Endothelial cell of umbilical vein (primary cell): ENCODE results near the gene RTN4R. TPM values are rescaled to one million over a fixed set of nuclear protein-coding genes. Genes with fewer than 3 reads are reported as not detected.

ENCODE experiments used
- BruUV-seq: library from RNA; stranded (reverse); fragments of 400-500 nt; replicated peaks from 2 replicates; lab custom pipeline; 2021; lab: Mats Ljungman, UMichigan
- CTCF ChIA-PET: fragments of 300-600, 350-600 bp; sonication (Branson Sonifier 250); formaldehyde crosslinking; loops from one replicate; lab custom pipeline; 2021; ENCODE audit warnings: antibody characterized with exemption, inconsistent platforms; lab: Charles Lee
- POLR2A ChIA-PET: fragments of 300-600, 350-600 bp; sonication (Branson Sonifier 250); formaldehyde crosslinking; loops from one replicate; lab custom pipeline; 2021; ENCODE audit warnings: antibody characterized with exemption, inconsistent platforms; lab: Charles Lee
- DNase-seq: peaks from one replicate; pipeline ENCODE4 v3.0.0-alpha.2; 2011; ENCODE audit warnings: low read depth, low spot score
- FAIRE-seq: peaks from 2 replicates; lab custom pipeline; 2011; peaks lifted over from hg19 to GRCh38; lab: Jason Lieb, UNC
- H2AFZ ChIP-seq: 2 replicates; pipeline ENCODE4 v1.6.0; 2012; ENCODE audit warnings: low read depth, low read length, control low read depth, inconsistent platforms
- H3K27ac ChIP-seq: 2 replicates; pipeline ENCODE4 v1.5.1; 2011; ENCODE audit warnings: low read depth, mild to moderate bottlenecking, control low read depth, low read length, moderate library complexity; ENCODE audit not compliant: insufficient read depth
- H3K27me3 ChIP-seq, 2 experiments: 2 replicates each; pipeline versions ENCODE4 v1.6.0 to v1.6.1; 2011; ENCODE audit warnings: low read length in 2 of 2, mixed read lengths in 1 of 2; ENCODE audit not compliant: control insufficient read depth in 2 of 2, insufficient read depth in 2 of 2
- H3K36me3 ChIP-seq, 2 experiments: 2 replicates in 1 of 2; 3 replicates in 1 of 2; pipeline ENCODE4 v1.5.1; 2011; ENCODE audit warnings: low read length in 2 of 2, mild to moderate bottlenecking in 1 of 2, moderate library complexity in 1 of 2; ENCODE audit not compliant: control insufficient read depth in 2 of 2, insufficient read depth in 2 of 2; ENCODE audit errors: extremely low read depth in 1 of 2
- H3K4me1 ChIP-seq: 3 replicates; pipeline ENCODE4 v1.5.1; 2011; ENCODE audit warnings: mild to moderate bottlenecking, low read length; ENCODE audit not compliant: control insufficient read depth, insufficient read depth; ENCODE audit errors: extremely low read depth
- H3K4me2 ChIP-seq: 2 replicates; pipeline ENCODE4 v1.6.1; 2011; ENCODE audit warnings: low read length, control low read depth, mixed read lengths; ENCODE audit not compliant: insufficient read depth
- H3K4me3 ChIP-seq, 3 experiments: fragments of 200-600 bp in 1 of 3; sonication (generic), shearing (Covaris generic) in 1 of 3; replicated peaks in 1 of 3; 2 replicates each; pipeline ENCODE4 v1.5.1; 2011 to 2016; ENCODE audit warnings: control low read depth in 3 of 3, low read length in 3 of 3, mild to moderate bottlenecking in 2 of 3, inconsistent platforms in 1 of 3, low read depth in 1 of 3, moderate library complexity in 1 of 3; ENCODE audit not compliant: insufficient read depth in 1 of 3
- H3K79me2 ChIP-seq: 2 replicates; pipeline ENCODE4 v1.6.0; 2012; ENCODE audit warnings: low read length, inconsistent platforms; ENCODE audit not compliant: control insufficient read depth, insufficient read depth
- H3K9ac ChIP-seq: replicated peaks from 2 replicates; pipeline ENCODE3; 2011; ENCODE audit warnings: low read length, control low read depth; ENCODE audit not compliant: insufficient read depth; ENCODE audit errors: extremely low read depth
- H3K9me1 ChIP-seq: replicated peaks from 3 replicates; pipeline ENCODE4 v1.6.0; 2011; ENCODE audit warnings: mild to moderate bottlenecking, low read length; ENCODE audit not compliant: control insufficient read depth, insufficient read depth; ENCODE audit errors: extremely low read depth
- H3K9me3 ChIP-seq: replicated peaks from 2 replicates; pipeline ENCODE4 v1.5.1; 2012; ENCODE audit warnings: low read length, inconsistent platforms; ENCODE audit not compliant: control insufficient read depth, insufficient read depth
- H4K20me1 ChIP-seq: replicated peaks from 2 replicates; pipeline ENCODE3; 2011; ENCODE audit warnings: mild to moderate bottlenecking, low read length; ENCODE audit not compliant: control insufficient read depth, insufficient read depth; ENCODE audit errors: extremely low read depth
- CTCF ChIP-seq, 2 donors: IDR thresholded peaks; 1 replicate in 1 of 2; 2 replicates in 1 of 2; pipeline ENCODE4 v1.5.1; 2011; ENCODE audit warnings: low read length in 2 of 2, mild to moderate bottlenecking in 2 of 2, moderate library complexity in 2 of 2, control low read depth in 1 of 2, inconsistent platforms in 1 of 2, low read depth in 1 of 2; ENCODE audit not compliant: insufficient read depth in 1 of 2; ENCODE audit errors: extremely low read depth in 1 of 2
- EZH2 ChIP-seq: IDR thresholded peaks from 2 replicates; pipeline ENCODE4 v1.6.1; 2012; ENCODE audit warnings: borderline replicate concordance, low read depth, mild to moderate bottlenecking, moderate library complexity, low read length, inconsistent platforms; ENCODE audit not compliant: severe bottlenecking
- FOS ChIP-seq: IDR thresholded peaks from 2 replicates; pipeline ENCODE4 v1.6.1; 2011; ENCODE audit warnings: mild to moderate bottlenecking, low read length, moderate library complexity, borderline replicate concordance; ENCODE audit not compliant: insufficient read depth
- GATA2 ChIP-seq: IDR thresholded peaks from 2 replicates; pipeline ENCODE4 v1.7.0; 2011; ENCODE audit warnings: low read depth, mild to moderate bottlenecking, moderate library complexity, mixed read lengths, low read length; ENCODE audit not compliant: insufficient read length, insufficient read depth
- JUN ChIP-seq: IDR thresholded peaks from 2 replicates; pipeline ENCODE4 v1.6.1; 2011; ENCODE audit warnings: borderline replicate concordance, low read depth; ENCODE audit not compliant: insufficient read length, insufficient read depth
- MYC ChIP-seq: IDR thresholded peaks from one replicate; pipeline ENCODE4 v1.6.1; 2011; ENCODE audit warnings: mild to moderate bottlenecking, low read depth, low read length
- POLR2A ChIP-seq: IDR thresholded peaks from 2 replicates; pipeline ENCODE4 v1.6.1; 2012; ENCODE audit warnings: low read depth, mild to moderate bottlenecking, control low read depth, low read length
- POLR2AphosphoS5 ChIP-seq: IDR thresholded peaks from 2 replicates; pipeline ENCODE4 v1.6.1; 2012; ENCODE audit warnings: low read depth, mild to moderate bottlenecking, control low read depth, low read length, moderate library complexity; ENCODE audit not compliant: insufficient read depth
- dilution Hi-C: fragments of 300-500 bp; cut with MboI; formaldehyde crosslinking; loops from one replicate; pipeline ENCODE4 v1.15.0; 2019; ENCODE audit warnings: low sequenced_read_pairs; ENCODE audit not compliant: extremely low pct_ligation_motif_present
- intact Hi-C: fragments of 100-400 bp; cut with micrococcal nuclease; formaldehyde crosslinking; loops from one replicate; pipeline ENCODE4 v1.10.0; 2022
- polyA plus RNA-seq, 4 experiments: library from polyadenylated mRNA; depleted of rRNA in 3 of 4; stranded (reverse) in 3 of 4; unstranded in 1 of 4; fragments of >200 nt; gene quantifications; 2 replicates each; pipeline versions ENCODE4 v1.2.1 to v1.2.3, GENCODE V29; 2011 to 2012; ENCODE audit warnings: missing spikeins in 1 of 4
- total RNA-seq: library from RNA; stranded (reverse); gene quantifications from 2 replicates; pipeline ENCODE4 v1.2.3, GENCODE V29; 2021
- TF ChIP-seq, protein P1 (sequence below): IDR thresholded peaks from 2 replicates; pipeline ENCODE4 v1.6.1; 2011; ENCODE audit not compliant: insufficient read depth, insufficient read length

Gene RTN4R
- total and polyA plus RNA-seq, 2 donors (not counting 3 experiments of a cell fraction or from before 2014, with no cell fraction given), result 1.2 to 2.2 TPM

GRCh38 chr22:20238901-20239675, 29.0 kb downstream of the RTN4R start:
- peak; percentile 12 for DNase-seq
- H3K4me1 ChIP-seq, result peaks cover 11% of the 10 kb centered on the region
- no peaks in the 10 kb centered on the region for H4K20me1 ChIP-seq
- no peaks in the 10 kb centered on the region for H3K9me1 ChIP-seq
- FAIRE-seq, result no peak
- H3K9ac ChIP-seq, result no peak overlapping the region
- dilution Hi-C loops, result no loop called here
- no peaks in the 10 kb centered on the region for H3K36me3 ChIP-seq
- ChIA-PET POLR2A (no interaction called here), CTCF (interaction anchor here (0.8 to 3.5 kb wide), 11 partner anchors 9 to 84 kb away, joined by 3 to 35 read pairs (median 7); no protein-coding TSS in a partner anchor)
- H3K4me3 ChIP-seq, result no peak overlapping the region
- intact Hi-C loops, result loop anchor here (1.0 kb wide), 1 partner anchor 82 kb away; no protein-coding TSS in a partner anchor
- BruUV-seq, result no TSS peak
- H2AFZ ChIP-seq, result peak overlapping the region; percentile 42
- no peak overlapping the region for H3K27ac ChIP-seq
- H3K9me3 ChIP-seq, result no peaks in the 10 kb centered on the region
- no peaks in the 10 kb centered on the region for H3K79me2 ChIP-seq
- TF ChIP-seq CTCF (IDR thresholded peaks at IDR 0.05; ENCODE audit: extremely low read depth in 1 of 2, insufficient read depth in 1 of 2, low read depth in 1 of 2, low read length in 2 of 2), result no peak
- no peak for TF ChIP-seq MYC
- no peak for TF ChIP-seq POLR2A
- no peak for TF ChIP-seq FOS
- TF ChIP-seq, protein P1, sequence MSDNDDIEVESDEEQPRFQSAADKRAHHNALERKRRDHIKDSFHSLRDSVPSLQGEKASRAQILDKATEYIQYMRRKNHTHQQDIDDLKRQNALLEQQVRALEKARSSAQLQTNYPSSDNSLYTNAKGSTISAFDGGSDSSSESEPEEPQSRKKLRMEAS, result no peak
- no peak for TF ChIP-seq JUN
- TF ChIP-seq GATA2, result no peak
- TF ChIP-seq EZH2, result no peak
- no peak for TF ChIP-seq POLR2AphosphoS5
- no peak overlapping the region for H3K4me2 ChIP-seq
- no peaks in the 10 kb centered on the region for H3K27me3 ChIP-seq
